ENCODE results near the gene SCARB1. TPM values are rescaled to one million over a fixed set of nuclear protein-coding genes. Genes with fewer than 3 reads are reported as not detected.
A peak's percentile ranks its signal among the peaks of the same experiment; 100 is the strongest.
"Not testable (repeated sequence)": the region's sequence is repeated elsewhere in the genome, so short reads cannot be mapped to it uniquely, and the experiment has no call there.

The SCARB1 gene
- 20.6 and 21.5 TPM in 2 replicates for total RNA-seq
- long read RNA-seq, partial matches to known transcripts, result 0 of 1 reads
- long read RNA-seq, other reads (novel, unspliced or antisense), result 1 of 1 reads

- peak within 1 kb of the TSS; percentile 73 for H3K4me3 Mint-ChIP-seq (ENCODE audit: low read depth)
- H3K9me3 Mint-ChIP-seq (ENCODE audit: low read depth), result no peaks in the 10 kb centered on the region
Observed at GRCh38 chr12:124863416-124864325, at the start of gene SCARB1. TSS of gene SCARB1 (minus strand) at chr12:124863864. CDS start at chr12:124863720, 144 bp downstream.

DNA sequence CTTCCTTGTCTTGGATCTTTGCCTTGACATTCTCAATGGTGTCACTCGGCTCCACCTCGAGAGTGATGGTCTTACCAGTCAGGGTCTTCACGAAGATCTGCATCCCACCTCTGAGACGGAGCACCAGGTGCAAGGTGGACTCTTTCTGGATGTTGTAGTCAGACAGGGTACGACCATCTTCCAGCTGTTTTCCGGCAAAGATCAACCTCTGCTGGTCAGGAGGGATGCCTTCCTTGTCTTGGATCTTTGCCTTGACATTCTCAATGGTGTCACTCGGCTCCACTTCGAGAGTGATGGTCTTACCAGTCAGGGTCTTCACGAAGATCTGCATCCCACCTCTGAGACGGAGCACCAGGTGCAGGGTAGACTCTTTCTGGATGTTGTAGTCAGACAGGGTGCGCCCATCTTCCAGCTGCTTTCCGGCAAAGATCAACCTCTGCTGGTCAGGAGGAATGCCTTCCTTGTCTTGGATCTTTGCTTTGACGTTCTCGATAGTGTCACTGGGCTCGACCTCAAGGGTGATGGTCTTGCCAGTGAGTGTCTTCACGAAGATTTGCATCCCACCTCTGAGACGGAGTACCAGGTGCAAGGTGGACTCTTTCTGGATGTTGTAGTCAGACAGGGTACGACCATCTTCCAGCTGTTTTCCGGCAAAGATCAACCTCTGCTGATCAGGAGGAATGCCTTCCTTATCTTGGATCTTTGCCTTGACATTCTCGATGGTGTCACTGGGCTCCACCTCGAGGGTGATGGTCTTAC lies 49.0 kb upstream of the SCARB1 start:
- Mint-ChIP-seq H3K4me1 (ENCODE audit: low read depth) (peaks cover 44% of the 10 kb centered on the region), H3K36me3 (ENCODE audit: insufficient read depth) (peaks cover 35% of the 10 kb centered on the region), H3K27ac (peak overlapping the region; percentile 100), H3K4me3 (ENCODE audit: low read depth) (peak overlapping the region; percentile 100)
- H3K27me3 Mint-ChIP-seq; DNase-seq (ENCODE audit: low spot score, unreplicated experiment); H3K9me3 Mint-ChIP-seq (ENCODE audit: low read depth): not testable (repeated sequence)

More at GRCh38 chr12:124863416-124864325, at the start of gene SCARB1:
- Mint-ChIP-seq H3K4me1 (ENCODE audit: low read depth) (peaks cover 3% of the 10 kb centered on the region), H3K27me3 (peaks cover 25% of the 10 kb centered on the region), H3K36me3 (ENCODE audit: insufficient read depth) (no peaks in the 10 kb centered on the region), H3K27ac (peak within 1 kb of the TSS; percentile 89)
- DNase-seq (ENCODE audit: low spot score, unreplicated experiment), result peak; percentile 78
- TF ChIP-seq, protein P1, sequence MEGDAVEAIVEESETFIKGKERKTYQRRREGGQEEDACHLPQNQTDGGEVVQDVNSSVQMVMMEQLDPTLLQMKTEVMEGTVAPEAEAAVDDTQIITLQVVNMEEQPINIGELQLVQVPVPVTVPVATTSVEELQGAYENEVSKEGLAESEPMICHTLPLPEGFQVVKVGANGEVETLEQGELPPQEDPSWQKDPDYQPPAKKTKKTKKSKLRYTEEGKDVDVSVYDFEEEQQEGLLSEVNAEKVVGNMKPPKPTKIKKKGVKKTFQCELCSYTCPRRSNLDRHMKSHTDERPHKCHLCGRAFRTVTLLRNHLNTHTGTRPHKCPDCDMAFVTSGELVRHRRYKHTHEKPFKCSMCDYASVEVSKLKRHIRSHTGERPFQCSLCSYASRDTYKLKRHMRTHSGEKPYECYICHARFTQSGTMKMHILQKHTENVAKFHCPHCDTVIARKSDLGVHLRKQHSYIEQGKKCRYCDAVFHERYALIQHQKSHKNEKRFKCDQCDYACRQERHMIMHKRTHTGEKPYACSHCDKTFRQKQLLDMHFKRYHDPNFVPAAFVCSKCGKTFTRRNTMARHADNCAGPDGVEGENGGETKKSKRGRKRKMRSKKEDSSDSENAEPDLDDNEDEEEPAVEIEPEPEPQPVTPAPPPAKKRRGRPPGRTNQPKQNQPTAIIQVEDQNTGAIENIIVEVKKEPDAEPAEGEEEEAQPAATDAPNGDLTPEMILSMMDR (IDR thresholded peaks at IDR 0.05; ENCODE audit: unreplicated experiment), result no peak

DNA sequence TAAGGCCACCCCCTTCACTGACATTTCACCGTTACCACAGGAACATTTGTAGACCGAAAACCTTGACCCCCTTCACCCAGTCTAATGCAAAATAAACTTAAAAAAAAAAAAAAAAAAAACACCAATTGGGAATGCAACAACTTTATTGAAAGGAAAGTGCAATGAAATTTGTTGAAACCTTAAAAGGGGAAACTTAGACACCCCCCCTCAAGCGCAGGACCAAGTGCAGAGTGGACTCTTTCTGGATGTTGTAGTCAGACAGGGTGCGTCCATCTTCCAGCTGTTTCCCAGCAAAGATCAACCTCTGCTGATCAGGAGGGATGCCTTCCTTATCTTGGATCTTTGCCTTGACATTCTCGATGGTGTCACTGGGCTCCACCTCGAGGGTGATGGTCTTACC lies 47.9 kb upstream of the SCARB1 start:
- H3K9me3 Mint-ChIP-seq (ENCODE audit: low read depth); DNase-seq (ENCODE audit: low spot score, unreplicated experiment); H3K27me3 Mint-ChIP-seq: not testable (repeated sequence)
- peak overlapping the region; percentile 38 for H3K4me3 Mint-ChIP-seq (ENCODE audit: low read depth)
- H3K36me3 Mint-ChIP-seq (ENCODE audit: insufficient read depth), result peaks cover 35% of the 10 kb centered on the region
- peak overlapping the region; percentile 39 for H3K27ac Mint-ChIP-seq
- H3K4me1 Mint-ChIP-seq (ENCODE audit: low read depth), result peaks cover 40% of the 10 kb centered on the region

GRCh38 chr12:124910561-124911478 lies 47.2 kb upstream of the SCARB1 start:
- Mint-ChIP-seq H3K4me1 (ENCODE audit: low read depth) (peaks cover 37% of the 10 kb centered on the region), H3K27me3 (no peaks in the 10 kb centered on the region), H3K9me3 (ENCODE audit: low read depth) (no peaks in the 10 kb centered on the region), H3K36me3 (ENCODE audit: insufficient read depth) (peaks cover 35% of the 10 kb centered on the region), H3K4me3 (ENCODE audit: low read depth) (peak overlapping the region; percentile 22), H3K27ac (peak overlapping the region; percentile 60)
- TF ChIP-seq, protein P1 (IDR thresholded peaks at IDR 0.05; ENCODE audit: unreplicated experiment), result no peak
- no peak for DNase-seq (ENCODE audit: low spot score, unreplicated experiment)

- Mint-ChIP-seq H3K4me1 (ENCODE audit: low read depth) (peaks cover 33% of the 10 kb centered on the region), H3K27me3 (no peaks in the 10 kb centered on the region), H3K27ac (peak overlapping the region; percentile 60), H3K36me3 (ENCODE audit: insufficient read depth) (peaks cover 35% of the 10 kb centered on the region), H3K9me3 (ENCODE audit: low read depth) (no peaks in the 10 kb centered on the region), H3K4me3 (ENCODE audit: low read depth) (peak overlapping the region; percentile 9)
- TF ChIP-seq, protein P1 (IDR thresholded peaks at IDR 0.05; ENCODE audit: unreplicated experiment), result no peak
- DNase-seq (ENCODE audit: low spot score, unreplicated experiment), result no peak
Observed at GRCh38 chr12:124909831-124910560, 46.3 kb upstream of the SCARB1 start.

All from progenitor cell of endocrine pancreas (in vitro differentiated cells).